ENCODE data around the gene SOAT2. TPM values are rescaled to one million over a fixed set of nuclear protein-coding genes. Genes with fewer than 3 reads are reported as not detected.

SOAT2 gene
- total RNA-seq, 1 experiment from 2014 or later, result not detected

DNA sequence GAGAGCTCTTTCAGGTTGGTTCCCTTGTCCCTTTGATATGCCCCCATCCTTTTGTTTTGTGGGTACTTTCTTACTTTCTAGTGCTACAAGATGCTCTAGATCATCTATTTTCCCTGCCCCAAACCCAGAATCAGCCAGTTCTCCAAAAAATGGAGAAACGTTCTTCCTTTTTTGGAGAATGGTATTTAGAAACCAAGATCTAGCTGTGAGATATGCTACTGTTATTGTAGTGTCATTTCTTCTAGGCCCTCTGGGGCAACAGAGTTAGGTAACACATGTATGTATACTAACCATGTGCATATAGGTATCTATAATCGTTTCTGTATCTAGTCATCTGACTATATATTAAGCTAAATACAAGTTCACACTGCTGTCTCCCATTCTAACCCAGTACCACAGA, 12.7 kb upstream of the SOAT2 start:
- TF ChIP-seq, protein P1, sequence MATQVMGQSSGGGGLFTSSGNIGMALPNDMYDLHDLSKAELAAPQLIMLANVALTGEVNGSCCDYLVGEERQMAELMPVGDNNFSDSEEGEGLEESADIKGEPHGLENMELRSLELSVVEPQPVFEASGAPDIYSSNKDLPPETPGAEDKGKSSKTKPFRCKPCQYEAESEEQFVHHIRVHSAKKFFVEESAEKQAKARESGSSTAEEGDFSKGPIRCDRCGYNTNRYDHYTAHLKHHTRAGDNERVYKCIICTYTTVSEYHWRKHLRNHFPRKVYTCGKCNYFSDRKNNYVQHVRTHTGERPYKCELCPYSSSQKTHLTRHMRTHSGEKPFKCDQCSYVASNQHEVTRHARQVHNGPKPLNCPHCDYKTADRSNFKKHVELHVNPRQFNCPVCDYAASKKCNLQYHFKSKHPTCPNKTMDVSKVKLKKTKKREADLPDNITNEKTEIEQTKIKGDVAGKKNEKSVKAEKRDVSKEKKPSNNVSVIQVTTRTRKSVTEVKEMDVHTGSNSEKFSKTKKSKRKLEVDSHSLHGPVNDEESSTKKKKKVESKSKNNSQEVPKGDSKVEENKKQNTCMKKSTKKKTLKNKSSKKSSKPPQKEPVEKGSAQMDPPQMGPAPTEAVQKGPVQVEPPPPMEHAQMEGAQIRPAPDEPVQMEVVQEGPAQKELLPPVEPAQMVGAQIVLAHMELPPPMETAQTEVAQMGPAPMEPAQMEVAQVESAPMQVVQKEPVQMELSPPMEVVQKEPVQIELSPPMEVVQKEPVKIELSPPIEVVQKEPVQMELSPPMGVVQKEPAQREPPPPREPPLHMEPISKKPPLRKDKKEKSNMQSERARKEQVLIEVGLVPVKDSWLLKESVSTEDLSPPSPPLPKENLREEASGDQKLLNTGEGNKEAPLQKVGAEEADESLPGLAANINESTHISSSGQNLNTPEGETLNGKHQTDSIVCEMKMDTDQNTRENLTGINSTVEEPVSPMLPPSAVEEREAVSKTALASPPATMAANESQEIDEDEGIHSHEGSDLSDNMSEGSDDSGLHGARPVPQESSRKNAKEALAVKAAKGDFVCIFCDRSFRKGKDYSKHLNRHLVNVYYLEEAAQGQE (IDR thresholded peaks at IDR 0.05; ENCODE audit: insufficient read depth in 1 of 2, low read depth in 2 of 2, low read length in 1 of 2), result no peak
- TF ChIP-seq POLR2AphosphoS5 (IDR thresholded peaks at IDR 0.05; ENCODE audit: low read depth, low read length) (no peak), SIN3A (IDR thresholded peaks at IDR 0.05; ENCODE audit: borderline replicate concordance, insufficient read depth, low read depth, low read length) (no peak), TCF7L2 (IDR thresholded peaks at IDR 0.05; ENCODE audit: low read depth, low read length) (no peak)
- TF ChIP-seq, protein P2, sequence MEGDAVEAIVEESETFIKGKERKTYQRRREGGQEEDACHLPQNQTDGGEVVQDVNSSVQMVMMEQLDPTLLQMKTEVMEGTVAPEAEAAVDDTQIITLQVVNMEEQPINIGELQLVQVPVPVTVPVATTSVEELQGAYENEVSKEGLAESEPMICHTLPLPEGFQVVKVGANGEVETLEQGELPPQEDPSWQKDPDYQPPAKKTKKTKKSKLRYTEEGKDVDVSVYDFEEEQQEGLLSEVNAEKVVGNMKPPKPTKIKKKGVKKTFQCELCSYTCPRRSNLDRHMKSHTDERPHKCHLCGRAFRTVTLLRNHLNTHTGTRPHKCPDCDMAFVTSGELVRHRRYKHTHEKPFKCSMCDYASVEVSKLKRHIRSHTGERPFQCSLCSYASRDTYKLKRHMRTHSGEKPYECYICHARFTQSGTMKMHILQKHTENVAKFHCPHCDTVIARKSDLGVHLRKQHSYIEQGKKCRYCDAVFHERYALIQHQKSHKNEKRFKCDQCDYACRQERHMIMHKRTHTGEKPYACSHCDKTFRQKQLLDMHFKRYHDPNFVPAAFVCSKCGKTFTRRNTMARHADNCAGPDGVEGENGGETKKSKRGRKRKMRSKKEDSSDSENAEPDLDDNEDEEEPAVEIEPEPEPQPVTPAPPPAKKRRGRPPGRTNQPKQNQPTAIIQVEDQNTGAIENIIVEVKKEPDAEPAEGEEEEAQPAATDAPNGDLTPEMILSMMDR (IDR thresholded peaks at IDR 0.05), result no peak
- in situ Hi-C loops (cut with HindIII; ENCODE audit: low pct_unique_long_range_greater_than_20kb, low sequenced_read_pairs) (no loop called here), intact Hi-C loops (cut with micrococcal nuclease; ENCODE audit: unreplicated experiment) (no loop called here)
- ChIA-PET CTCF (no interaction called here), POLR2A (no interaction called here)
- BruUV-seq (replicated peaks), result no TSS peak
- H3K27ac ChIP-seq (ENCODE audit: low read length), result no peak overlapping the region
- H3K4me1 ChIP-seq (ENCODE audit: control insufficient read depth, insufficient read depth, low read length), result no peaks in the 10 kb centered on the region
- ATAC-seq, result no peak
- H3K27me3 ChIP-seq (ENCODE audit: control insufficient read depth, insufficient read depth, low read length), result no peaks in the 10 kb centered on the region
- H3K9me3 ChIP-seq (ENCODE audit: control insufficient read depth, insufficient read depth, low read depth, low read length), result no peaks in the 10 kb centered on the region
- no peak for DNase-seq (ENCODE audit: low read depth, low spot score)
- no peak overlapping the region for H3K4me3 ChIP-seq (ENCODE audit: low read depth in 2 of 2, low read length in 2 of 2)
- H3K36me3 ChIP-seq (ENCODE audit: control insufficient read depth, insufficient read depth, low read length), result no peaks in the 10 kb centered on the region

DNA sequence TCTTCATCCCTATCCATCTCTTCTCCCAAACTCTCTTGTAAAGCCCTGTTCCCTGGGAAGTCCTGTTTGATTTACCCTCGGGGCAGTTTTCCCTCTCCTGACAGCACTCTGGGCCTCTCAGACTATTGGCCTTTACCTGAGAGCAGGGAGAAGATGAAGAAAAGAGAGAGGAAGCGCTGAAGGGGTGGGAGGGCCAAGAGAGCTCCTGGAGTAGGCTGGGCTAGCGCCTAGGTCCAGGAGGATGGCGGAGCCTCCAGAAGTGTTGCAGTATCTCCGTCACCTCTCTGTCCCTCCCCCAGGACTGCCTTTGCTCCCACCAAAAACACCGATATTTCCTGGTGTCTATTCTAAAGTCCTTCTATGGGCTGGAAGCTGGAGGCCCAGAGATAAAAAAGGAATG, 11.5 kb upstream of the SOAT2 start:
- CTCF ChIA-PET, result no interaction called here

More for the DNA sequence above, 11.5 kb upstream of the SOAT2 start:
- H3K4me1 ChIP-seq (ENCODE audit: control insufficient read depth, insufficient read depth, low read length), result no peaks in the 10 kb centered on the region
- no peak overlapping the region for H3K4me3 ChIP-seq (ENCODE audit: low read depth in 2 of 2, low read length in 2 of 2)
- TF ChIP-seq, protein P1 (IDR thresholded peaks at IDR 0.05; ENCODE audit: insufficient read depth in 1 of 2, low read depth in 2 of 2, low read length in 1 of 2), result no peak
- no peak for TF ChIP-seq POLR2AphosphoS5 (IDR thresholded peaks at IDR 0.05; ENCODE audit: low read depth, low read length)
- TF ChIP-seq, protein P2 (IDR thresholded peaks at IDR 0.05), result no peak
- ATAC-seq (no peak), DNase-seq (ENCODE audit: low read depth, low spot score) (no peak)
- in situ Hi-C loops (cut with HindIII; ENCODE audit: low pct_unique_long_range_greater_than_20kb, low sequenced_read_pairs), result no loop called here
- no peaks in the 10 kb centered on the region for H3K36me3 ChIP-seq (ENCODE audit: control insufficient read depth, insufficient read depth, low read length)
- intact Hi-C loops (cut with micrococcal nuclease; ENCODE audit: unreplicated experiment), result no loop called here
- no peaks in the 10 kb centered on the region for H3K27me3 ChIP-seq (ENCODE audit: control insufficient read depth, insufficient read depth, low read length)
- H3K9me3 ChIP-seq (ENCODE audit: control insufficient read depth, insufficient read depth, low read depth, low read length), result no peaks in the 10 kb centered on the region
- H3K27ac ChIP-seq (ENCODE audit: low read length), result no peak overlapping the region
- POLR2A ChIA-PET, result no interaction called here
- BruUV-seq (replicated peaks), result no TSS peak

Measured in Panc1 (cell line).